Measurements from ENCODE around the gene LRRC8B. TPM values are rescaled to one million over a fixed set of nuclear protein-coding genes. Genes with fewer than 3 reads are reported as not detected.

LRRC8B gene
- total and polyA plus RNA-seq, 2 of the 13 experiments (the other 11 are each of a cell fraction or from before 2014, with no cell fraction given), result 4.9 to 7.6 TPM

- TF ChIP-seq KIAA2018 (CRISPR knock-in tag; IDR thresholded peaks at IDR 0.05; ENCODE audit: borderline replicate concordance) (no peak), SOX5 (CRISPR knock-in tag; IDR thresholded peaks at IDR 0.05; ENCODE audit: borderline replicate concordance) (no peak), IRX3 (CRISPR knock-in tag; IDR thresholded peaks at IDR 0.05; ENCODE audit: borderline replicate concordance, low read depth) (no peak), ETV6 (CRISPR knock-in tag; conservative IDR thresholded peaks at IDR 0.05) (no peak), ZNF687 (CRISPR knock-in tag; IDR thresholded peaks at IDR 0.05) (no peak)
- TF ChIP-seq, protein P1, sequence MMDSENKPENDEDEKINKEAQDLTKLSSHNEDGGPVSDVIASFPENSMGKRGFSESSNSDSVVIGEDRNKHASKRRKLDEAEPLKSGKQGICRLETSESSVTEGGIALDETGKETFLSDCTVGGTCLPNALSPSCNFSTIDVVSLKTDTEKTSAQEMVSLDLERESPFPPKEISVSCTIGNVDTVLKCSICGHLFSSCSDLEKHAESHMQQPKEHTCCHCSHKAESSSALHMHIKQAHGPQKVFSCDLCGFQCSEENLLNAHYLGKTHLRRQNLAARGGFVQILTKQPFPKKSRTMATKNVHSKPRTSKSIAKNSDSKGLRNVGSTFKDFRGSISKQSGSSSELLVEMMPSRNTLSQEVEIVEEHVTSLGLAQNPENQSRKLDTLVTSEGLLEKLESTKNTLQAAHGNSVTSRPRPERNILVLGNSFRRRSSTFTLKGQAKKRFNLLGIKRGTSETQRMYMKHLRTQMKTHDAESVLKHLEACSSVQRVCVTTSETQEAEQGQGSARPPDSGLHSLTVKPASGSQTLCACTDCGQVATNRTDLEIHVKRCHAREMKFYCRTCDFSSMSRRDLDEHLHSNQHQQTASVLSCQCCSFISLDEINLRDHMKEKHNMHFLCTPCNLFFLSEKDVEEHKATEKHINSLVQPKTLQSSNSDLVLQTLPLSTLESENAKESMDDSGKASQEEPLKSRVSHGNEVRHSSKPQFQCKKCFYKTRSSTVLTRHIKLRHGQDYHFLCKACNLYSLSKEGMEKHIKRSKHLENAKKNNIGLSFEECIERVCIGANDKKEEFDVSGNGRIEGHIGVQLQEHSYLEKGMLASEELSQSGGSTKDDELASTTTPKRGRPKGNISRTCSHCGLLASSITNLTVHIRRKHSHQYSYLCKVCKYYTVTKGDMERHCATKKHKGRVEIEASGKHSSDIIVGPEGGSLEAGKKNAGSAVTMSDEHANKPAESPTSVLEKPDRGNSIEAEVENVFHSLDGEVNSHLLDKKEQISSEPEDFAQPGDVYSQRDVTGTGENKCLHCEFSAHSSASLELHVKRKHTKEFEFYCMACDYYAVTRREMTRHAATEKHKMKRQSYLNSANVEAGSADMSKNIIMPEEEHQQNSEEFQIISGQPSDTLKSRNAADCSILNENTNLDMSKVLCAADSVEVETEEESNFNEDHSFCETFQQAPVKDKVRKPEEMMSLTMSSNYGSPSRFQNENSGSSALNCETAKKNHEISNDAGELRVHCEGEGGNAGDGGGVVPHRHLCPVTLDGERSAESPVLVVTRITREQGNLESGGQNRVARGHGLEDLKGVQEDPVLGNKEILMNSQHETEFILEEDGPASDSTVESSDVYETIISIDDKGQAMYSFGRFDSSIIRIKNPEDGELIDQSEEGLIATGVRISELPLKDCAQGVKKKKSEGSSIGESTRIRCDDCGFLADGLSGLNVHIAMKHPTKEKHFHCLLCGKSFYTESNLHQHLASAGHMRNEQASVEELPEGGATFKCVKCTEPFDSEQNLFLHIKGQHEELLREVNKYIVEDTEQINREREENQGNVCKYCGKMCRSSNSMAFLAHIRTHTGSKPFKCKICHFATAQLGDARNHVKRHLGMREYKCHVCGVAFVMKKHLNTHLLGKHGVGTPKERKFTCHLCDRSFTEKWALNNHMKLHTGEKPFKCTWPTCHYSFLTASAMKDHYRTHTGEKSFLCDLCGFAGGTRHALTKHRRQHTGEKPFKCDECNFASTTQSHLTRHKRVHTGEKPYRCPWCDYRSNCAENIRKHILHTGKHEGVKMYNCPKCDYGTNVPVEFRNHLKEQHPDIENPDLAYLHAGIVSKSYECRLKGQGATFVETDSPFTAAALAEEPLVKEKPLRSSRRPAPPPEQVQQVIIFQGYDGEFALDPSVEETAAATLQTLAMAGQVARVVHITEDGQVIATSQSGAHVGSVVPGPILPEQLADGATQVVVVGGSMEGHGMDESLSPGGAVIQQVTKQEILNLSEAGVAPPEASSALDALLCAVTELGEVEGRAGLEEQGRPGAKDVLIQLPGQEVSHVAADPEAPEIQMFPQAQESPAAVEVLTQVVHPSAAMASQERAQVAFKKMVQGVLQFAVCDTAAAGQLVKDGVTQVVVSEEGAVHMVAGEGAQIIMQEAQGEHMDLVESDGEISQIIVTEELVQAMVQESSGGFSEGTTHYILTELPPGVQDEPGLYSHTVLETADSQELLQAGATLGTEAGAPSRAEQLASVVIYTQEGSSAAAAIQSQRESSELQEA (CRISPR knock-in tag; IDR thresholded peaks at IDR 0.05; ENCODE audit: not compliant biosample characterization), result no peak
These were observed 36.7 kb upstream of the LRRC8B start (continued) for GRCh38 chr1:89487972-89488371.
